ENCODE data around the gene CBL. TPM values are rescaled to one million over a fixed set of nuclear protein-coding genes. Genes with fewer than 3 reads are reported as not detected.

Gene CBL
- polyA plus RNA-seq, 1 of the 3 experiments (the other 2 are of a cell fraction), result 9.5 TPM

- Histone ChIP-seq H3K9ac (no peak overlapping the region), H3K4me1 (ENCODE audit: control insufficient read depth in 1 of 2, insufficient read depth in 2 of 2, low read depth in 1 of 2, low read length in 1 of 2) (peaks cover 16 to 41% of the 10 kb centered on the region in 2 experiments; a peak in 3 of 4 replicates), H3K9me2 (no peaks in the 10 kb centered on the region), H3F3A (replicated peaks; ENCODE audit: insufficient read depth) (peaks cover 6% of the 10 kb centered on the region), H3K79me2 (ENCODE audit: insufficient read depth) (peaks cover 31% of the 10 kb centered on the region), H3K9me3 (no peaks in the 10 kb centered on the region), H3K4me2 (no peak overlapping the region), H3K27ac (ENCODE audit: low read depth in 2 of 2, low read length in 1 of 2) (no peak overlapping the region), H4K20me1 (ENCODE audit: insufficient read depth) (no peaks in the 10 kb centered on the region), H2AFZ (ENCODE audit: low read depth) (no peak overlapping the region), H3K4me3 (ENCODE audit: low read depth in 2 of 2, low read length in 1 of 2) (no peak overlapping the region), H3K36me3 (replicated peaks in 1 of 2; ENCODE audit: control insufficient read depth in 1 of 2, insufficient read depth in 2 of 2, low read length in 1 of 2) (peaks cover 0 to 12% of the 10 kb centered on the region in 2 experiments), H3K27me3 (ENCODE audit: insufficient read depth) (no peaks in the 10 kb centered on the region)
- TF ChIP-seq USF1 (IDR thresholded peaks at IDR 0.05; ENCODE audit: borderline replicate concordance, low read depth) (no peak), RFX5 (IDR thresholded peaks at IDR 0.05; ENCODE audit: low read length) (no peak), IRF3 (IDR thresholded peaks at IDR 0.05; ENCODE audit: low read depth, low read length) (no peak), ELF1 (IDR thresholded peaks at IDR 0.05) (no peak), FOXJ3 (CRISPR knock-in tag; IDR thresholded peaks at IDR 0.05) (no peak), REST (IDR thresholded peaks at IDR 0.05; ENCODE audit: low read depth, low read length) (no peak), GATA2 (CRISPR knock-in tag; IDR thresholded peaks at IDR 0.05) (no peak), SMC3 (IDR thresholded peaks at IDR 0.05; ENCODE audit: low read depth, low read length) (no peak), EZH2phosphoT487 (IDR thresholded peaks at IDR 0.05; ENCODE audit: borderline replicate concordance, low read depth) (no peak), POLR2AphosphoS5 (IDR thresholded peaks at IDR 0.05; ENCODE audit: low read depth, low read length) (no peak), FOXM1 (IDR thresholded peaks at IDR 0.05; ENCODE audit: low read depth) (no peak), TEAD4 (IDR thresholded peaks at IDR 0.05; ENCODE audit: borderline replicate concordance, insufficient read depth) (no peak), FOSL2 (IDR thresholded peaks at IDR 0.05; ENCODE audit: borderline replicate concordance, low read depth) (no peak), MEF2A (IDR thresholded peaks at IDR 0.05; ENCODE audit: borderline replicate concordance, low read depth) (no peak), JUND (IDR thresholded peaks at IDR 0.05) (no peak), RAD21 (IDR thresholded peaks at IDR 0.05; ENCODE audit: low read length) (no peak), SIN3A (IDR thresholded peaks at IDR 0.05; ENCODE audit: borderline replicate concordance, low read depth, low read length) (no peak), CHD2 (IDR thresholded peaks at IDR 0.05; ENCODE audit: low read length, partially characterized antibody) (no peak), MAX (IDR thresholded peaks at IDR 0.05; ENCODE audit: low read depth) (no peak)
- 91% methylated on average over 10 of the region's 11 CpGs for WGBS (ENCODE audit: low lambda C conversion rate)
- ChIA-PET POLR2A (interaction anchor here (0.6 to 2.5 kb wide), 5 partner anchors 35 to 237 kb away, joined by 3 to 7 read pairs (median 5); partner anchors contain the start of genes CBL and DPAGT1), CTCF (interaction anchor here (0.5 to 8.6 kb wide), 68 partner anchors 8 to 512 kb away, joined by 3 to 191 read pairs (median 5); partner anchors contain the start of genes C2CD2L, CBL, HMBS and HYOU1)
- no peak for DNase-seq
Observed at GRCh38 chr11:119338965-119339588, 132.9 kb downstream of the CBL start.
